Panc1 (cell line): ENCODE measurements around the gene PNMA6E. TPM values are rescaled to one million over a fixed set of nuclear protein-coding genes. Genes with fewer than 3 reads are reported as not detected.

Experiments
- ATAC-seq: fragments of 200-7000 bp; cut with Tn5 transposase; 2 replicates; pipeline ENCODE4 v1.9.1; 2020; ENCODE audit warnings: mild to moderate bottlenecking, moderate library complexity
- BruUV-seq: library from RNA; stranded (reverse); fragments of 400-500 nt; replicated peaks from 2 replicates; lab custom pipeline; 2021; lab: Mats Ljungman, UMichigan
- CTCF ChIA-PET: fragments of 300-600 bp; sonication (Branson Sonifier 250); formaldehyde crosslinking; loops from one replicate; lab custom pipeline; 2022; ENCODE audit warnings: antibody characterized with exemption; lab: Charles Lee
- POLR2A ChIA-PET: fragments of 300-600 bp; sonication (Branson Sonifier 250); formaldehyde crosslinking; loops from one replicate; lab custom pipeline; 2022; ENCODE audit warnings: antibody characterized with exemption; lab: Charles Lee
- DNase-seq: peaks from one replicate; pipeline ENCODE4 v3.0.0-alpha.2; 2010; ENCODE audit warnings: low read depth, low spot score
- H3K27ac ChIP-seq: 2 replicates; pipeline ENCODE4 v1.5.1; 2011; ENCODE audit warnings: mild to moderate bottlenecking, low read length, inconsistent platforms
- H3K27me3 ChIP-seq: fragments of 200-500 bp; sonication (Bioruptor generic); 2 replicates; pipeline ENCODE4 v1.6.0; 2014; ENCODE audit warnings: low read length, inconsistent platforms; ENCODE audit not compliant: control insufficient read depth, insufficient read depth
- H3K36me3 ChIP-seq: fragments of 200-500 bp; sonication (Bioruptor generic); 2 replicates; pipeline ENCODE4 v1.5.1; 2014; ENCODE audit warnings: inconsistent platforms, mild to moderate bottlenecking, low read length, moderate library complexity; ENCODE audit not compliant: control insufficient read depth, insufficient read depth
- H3K4me1 ChIP-seq: 2 replicates; pipeline ENCODE4 v1.5.1; 2011; ENCODE audit warnings: inconsistent platforms, mild to moderate bottlenecking, low read length, moderate library complexity; ENCODE audit not compliant: control insufficient read depth, insufficient read depth
- H3K4me3 ChIP-seq, 2 experiments: 2 replicates each; pipeline ENCODE4 v1.5.1; 2011 to 2012; ENCODE audit warnings: low read depth in 2 of 2, low read length in 2 of 2, mild to moderate bottlenecking in 2 of 2, inconsistent platforms in 1 of 2, moderate library complexity in 1 of 2
- H3K9me3 ChIP-seq: fragments of 200-500 bp; sonication (Bioruptor generic); 2 replicates; pipeline ENCODE4 v1.5.1; 2014; ENCODE audit warnings: low read depth, mild to moderate bottlenecking, inconsistent platforms, low read length, moderate library complexity; ENCODE audit not compliant: control insufficient read depth, insufficient read depth
- POLR2AphosphoS5 ChIP-seq: IDR thresholded peaks from 2 replicates; pipeline ENCODE4 v1.6.1; 2012; ENCODE audit warnings: mild to moderate bottlenecking, low read depth, low read length, moderate library complexity
- SIN3A ChIP-seq: IDR thresholded peaks from 2 replicates; pipeline ENCODE4 v1.6.1; 2012; ENCODE audit warnings: low read depth, mild to moderate bottlenecking, low read length, moderate library complexity, borderline replicate concordance; ENCODE audit not compliant: insufficient read depth
- TCF7L2 ChIP-seq: IDR thresholded peaks from 2 replicates; pipeline ENCODE4 v1.6.1; 2011; ENCODE audit warnings: mild to moderate bottlenecking, low read depth, low read length, inconsistent platforms
- in situ Hi-C: cut with HindIII; loops from 2 replicates; pipeline ENCODE4 v1.10.0; 2016; ENCODE audit warnings: low sequenced_read_pairs, low pct_unique_long_range_greater_than_20kb
- intact Hi-C: fragments of 100-400 bp; cut with micrococcal nuclease; formaldehyde crosslinking; loops from one replicate; pipeline ENCODE4 v1.10.0; 2022; ENCODE audit not compliant: unreplicated experiment
- total RNA-seq: library from RNA; stranded (reverse); gene quantifications from one replicate; pipeline ENCODE4 v1.2.1, GENCODE V29; 2021; ENCODE audit not compliant: unreplicated experiment
- TF ChIP-seq, protein P1 (sequence below), 2 experiments: IDR thresholded peaks; 2 replicates each; pipeline ENCODE4 v1.6.1; 2011 to 2012; ENCODE audit warnings: low read depth in 2 of 2, control low read depth in 1 of 2, low read length in 1 of 2, mild to moderate bottlenecking in 1 of 2, moderate library complexity in 1 of 2; ENCODE audit not compliant: insufficient read depth in 1 of 2
- TF ChIP-seq, protein P2 (sequence below): fragments of 450-650 bp; IDR thresholded peaks from 2 replicates; pipeline ENCODE4 v1.5.1; 2017; ENCODE audit warnings: mild to moderate bottlenecking

PNMA6E gene
- total RNA-seq, 1 experiment from 2014 or later = not detected

GRCh38 chrX:153434801-153435200 is 33.7 kb upstream of the PNMA6E start:
- no peaks in the 10 kb centered on the region for H3K27me3 ChIP-seq
- ATAC-seq (no peak), DNase-seq (no peak)
- H3K4me3 ChIP-seq = no peak overlapping the region
- H3K9me3 ChIP-seq = no peaks in the 10 kb centered on the region
- H3K36me3 ChIP-seq = no peaks in the 10 kb centered on the region
- no TSS peak for BruUV-seq
- ChIA-PET POLR2A (no interaction called here), CTCF (no interaction called here)
- no peaks in the 10 kb centered on the region for H3K4me1 ChIP-seq
- no peak for TF ChIP-seq POLR2AphosphoS5
- no peak overlapping the region for H3K27ac ChIP-seq
- in situ Hi-C loops (no loop called here), intact Hi-C loops (loop anchor here (10.0 kb wide), 1 partner anchor 400 kb away; no protein-coding TSS in a partner anchor)

DNA sequence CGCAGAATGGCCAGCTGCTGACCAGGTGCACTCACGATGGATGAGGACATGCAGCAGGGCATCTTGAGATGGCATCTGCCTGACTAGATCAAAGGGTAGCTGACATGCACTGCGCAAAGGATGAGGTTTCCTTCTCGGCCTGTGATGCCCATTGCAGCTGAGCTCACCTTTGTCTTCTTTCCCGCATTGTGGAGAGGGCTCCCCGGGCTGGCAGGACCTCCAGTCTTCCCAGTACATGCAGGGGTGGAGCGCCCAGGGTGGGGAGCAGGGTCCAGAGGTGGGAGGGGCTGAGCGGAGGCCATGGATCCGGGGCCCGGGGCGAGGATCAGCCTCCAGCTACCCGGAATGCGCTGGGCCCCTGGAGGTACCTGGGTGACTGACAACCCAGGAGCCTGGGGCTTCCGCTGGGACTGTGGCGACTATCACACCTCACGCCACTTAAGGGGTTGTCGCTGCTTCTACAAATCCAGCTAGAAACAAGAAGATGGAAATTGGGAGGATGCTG is 32.7 kb upstream of the PNMA6E start:
- no peak overlapping the region for H3K27ac ChIP-seq
- H3K4me3 ChIP-seq = no peak overlapping the region
- DNase-seq (no peak), ATAC-seq (no peak)
- H3K9me3 ChIP-seq = no peaks in the 10 kb centered on the region
- POLR2A ChIA-PET = no interaction called here
- intact Hi-C loops (loop anchor here (10.0 kb wide), 1 partner anchor 399 kb away; no protein-coding TSS in a partner anchor), in situ Hi-C loops (no loop called here)
- TF ChIP-seq, protein P1, sequence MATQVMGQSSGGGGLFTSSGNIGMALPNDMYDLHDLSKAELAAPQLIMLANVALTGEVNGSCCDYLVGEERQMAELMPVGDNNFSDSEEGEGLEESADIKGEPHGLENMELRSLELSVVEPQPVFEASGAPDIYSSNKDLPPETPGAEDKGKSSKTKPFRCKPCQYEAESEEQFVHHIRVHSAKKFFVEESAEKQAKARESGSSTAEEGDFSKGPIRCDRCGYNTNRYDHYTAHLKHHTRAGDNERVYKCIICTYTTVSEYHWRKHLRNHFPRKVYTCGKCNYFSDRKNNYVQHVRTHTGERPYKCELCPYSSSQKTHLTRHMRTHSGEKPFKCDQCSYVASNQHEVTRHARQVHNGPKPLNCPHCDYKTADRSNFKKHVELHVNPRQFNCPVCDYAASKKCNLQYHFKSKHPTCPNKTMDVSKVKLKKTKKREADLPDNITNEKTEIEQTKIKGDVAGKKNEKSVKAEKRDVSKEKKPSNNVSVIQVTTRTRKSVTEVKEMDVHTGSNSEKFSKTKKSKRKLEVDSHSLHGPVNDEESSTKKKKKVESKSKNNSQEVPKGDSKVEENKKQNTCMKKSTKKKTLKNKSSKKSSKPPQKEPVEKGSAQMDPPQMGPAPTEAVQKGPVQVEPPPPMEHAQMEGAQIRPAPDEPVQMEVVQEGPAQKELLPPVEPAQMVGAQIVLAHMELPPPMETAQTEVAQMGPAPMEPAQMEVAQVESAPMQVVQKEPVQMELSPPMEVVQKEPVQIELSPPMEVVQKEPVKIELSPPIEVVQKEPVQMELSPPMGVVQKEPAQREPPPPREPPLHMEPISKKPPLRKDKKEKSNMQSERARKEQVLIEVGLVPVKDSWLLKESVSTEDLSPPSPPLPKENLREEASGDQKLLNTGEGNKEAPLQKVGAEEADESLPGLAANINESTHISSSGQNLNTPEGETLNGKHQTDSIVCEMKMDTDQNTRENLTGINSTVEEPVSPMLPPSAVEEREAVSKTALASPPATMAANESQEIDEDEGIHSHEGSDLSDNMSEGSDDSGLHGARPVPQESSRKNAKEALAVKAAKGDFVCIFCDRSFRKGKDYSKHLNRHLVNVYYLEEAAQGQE (IDR thresholded peaks at IDR 0.05; ENCODE audit: insufficient read depth in 1 of 2, low read depth in 2 of 2, low read length in 1 of 2) = no peak
- TF ChIP-seq POLR2AphosphoS5 (no peak), TCF7L2 (no peak), SIN3A (no peak)
- TF ChIP-seq, protein P2, sequence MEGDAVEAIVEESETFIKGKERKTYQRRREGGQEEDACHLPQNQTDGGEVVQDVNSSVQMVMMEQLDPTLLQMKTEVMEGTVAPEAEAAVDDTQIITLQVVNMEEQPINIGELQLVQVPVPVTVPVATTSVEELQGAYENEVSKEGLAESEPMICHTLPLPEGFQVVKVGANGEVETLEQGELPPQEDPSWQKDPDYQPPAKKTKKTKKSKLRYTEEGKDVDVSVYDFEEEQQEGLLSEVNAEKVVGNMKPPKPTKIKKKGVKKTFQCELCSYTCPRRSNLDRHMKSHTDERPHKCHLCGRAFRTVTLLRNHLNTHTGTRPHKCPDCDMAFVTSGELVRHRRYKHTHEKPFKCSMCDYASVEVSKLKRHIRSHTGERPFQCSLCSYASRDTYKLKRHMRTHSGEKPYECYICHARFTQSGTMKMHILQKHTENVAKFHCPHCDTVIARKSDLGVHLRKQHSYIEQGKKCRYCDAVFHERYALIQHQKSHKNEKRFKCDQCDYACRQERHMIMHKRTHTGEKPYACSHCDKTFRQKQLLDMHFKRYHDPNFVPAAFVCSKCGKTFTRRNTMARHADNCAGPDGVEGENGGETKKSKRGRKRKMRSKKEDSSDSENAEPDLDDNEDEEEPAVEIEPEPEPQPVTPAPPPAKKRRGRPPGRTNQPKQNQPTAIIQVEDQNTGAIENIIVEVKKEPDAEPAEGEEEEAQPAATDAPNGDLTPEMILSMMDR = no peak
- CTCF ChIA-PET = no interaction called here
- no TSS peak for BruUV-seq
- H3K4me1 ChIP-seq = no peaks in the 10 kb centered on the region
- no peaks in the 10 kb centered on the region for H3K27me3 ChIP-seq
- no peaks in the 10 kb centered on the region for H3K36me3 ChIP-seq

- Histone ChIP-seq H3K36me3 (no peaks in the 10 kb centered on the region), H3K4me3 (no peak overlapping the region), H3K27me3 (no peaks in the 10 kb centered on the region), H3K4me1 (no peaks in the 10 kb centered on the region), H3K27ac (no peak overlapping the region), H3K9me3 (no peaks in the 10 kb centered on the region)
- in situ Hi-C loops = no loop called here
- CTCF ChIA-PET = no interaction called here
- POLR2A ChIA-PET = no interaction called here
- intact Hi-C loops = loop anchor here (10.0 kb wide), 1 partner anchor 398 kb away; no protein-coding TSS in a partner anchor
- no peak for ATAC-seq
- TF ChIP-seq SIN3A (no peak), POLR2AphosphoS5 (no peak), TCF7L2 (no peak)
- TF ChIP-seq, protein P1 (IDR thresholded peaks at IDR 0.05; ENCODE audit: insufficient read depth in 1 of 2, low read depth in 2 of 2, low read length in 1 of 2) = no peak
- TF ChIP-seq, protein P2 = no peak
- DNase-seq = no peak
- BruUV-seq = no TSS peak
Observed at GRCh38 chrX:153433161-153433680, 32.1 kb upstream of the PNMA6E start.
